Stimulated activated CD8-positive, alpha-beta memory T cell treated with anti-CD3 and anti-CD28 coated beads, Interleukin-4, amount 100 ng/mL, for 48 hours (primary cell): ENCODE data around the gene HS3ST4.

Experiments
- DNase-seq: peaks from one replicate; pipeline ENCODE4 v3.0.0-alpha.2; 2020

The HS3ST4 gene

GRCh38 chr16:25828510-25828909 is 136.8 kb downstream of the HS3ST4 start:
- no peak for DNase-seq

DNA sequence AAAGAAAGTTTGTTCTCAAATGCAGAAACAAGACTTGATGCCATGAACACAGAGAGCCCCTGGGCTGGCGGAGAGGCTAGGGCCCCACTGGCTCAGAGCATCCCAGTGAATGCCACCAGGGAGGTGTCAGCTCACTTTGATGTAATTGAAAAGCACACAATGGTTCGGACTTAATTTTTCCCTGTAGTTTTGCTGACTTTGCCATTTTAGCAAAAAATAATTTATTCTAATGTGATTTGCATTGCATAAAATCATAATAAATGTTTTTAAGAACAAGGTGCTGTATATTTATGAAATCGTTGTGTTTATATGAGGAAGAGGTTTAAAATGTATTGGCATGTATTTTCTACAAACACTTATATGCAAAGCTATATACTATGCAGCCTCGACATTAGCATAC is 140.5 kb downstream of the HS3ST4 start:
- DNase-seq, result no peak

DNA sequence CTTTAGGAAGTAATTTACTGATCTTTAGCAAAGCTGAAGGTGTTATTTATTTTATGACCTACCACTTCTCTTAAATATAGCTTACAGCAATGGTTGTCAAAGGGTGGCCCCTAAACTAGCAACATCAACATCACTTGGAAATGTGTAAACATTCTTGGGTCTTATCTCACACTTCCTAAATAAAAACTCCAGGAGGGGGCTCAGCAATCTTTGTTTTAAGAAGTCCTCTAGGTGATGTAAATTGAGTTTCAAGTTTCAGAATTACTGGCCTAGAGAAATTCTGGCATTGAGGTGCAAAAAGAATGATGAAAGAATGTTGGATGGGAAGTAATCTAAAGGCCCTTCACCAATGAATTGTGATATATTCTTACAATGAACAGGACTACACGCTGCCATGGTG is 142.3 kb downstream of the HS3ST4 start:
- no peak for DNase-seq

- no peak for DNase-seq
These were observed 143.4 kb downstream of the HS3ST4 start for GRCh38 chr16:25835126-25835525.

DNA sequence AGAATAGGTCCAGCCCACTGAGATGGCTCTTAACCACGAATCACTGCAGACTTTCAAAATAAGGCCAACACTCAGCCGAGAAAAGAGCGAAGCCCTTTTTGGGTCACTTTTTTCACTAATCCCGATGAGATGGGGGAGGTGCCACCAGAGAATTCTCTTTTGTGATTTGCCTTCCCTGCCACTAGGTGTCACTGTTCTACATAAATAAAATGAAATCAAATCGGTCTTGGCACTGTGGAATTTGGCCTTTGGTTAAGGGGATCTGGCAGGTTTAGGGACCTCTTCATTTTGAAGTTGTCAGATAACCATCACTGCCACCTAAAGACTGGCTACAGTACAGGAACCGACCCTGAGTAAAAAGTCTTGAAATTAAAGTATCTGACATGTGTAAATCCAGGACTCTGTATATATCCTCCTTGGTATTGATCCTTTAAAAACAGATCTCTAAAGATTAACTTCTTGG is 147.0 kb downstream of the HS3ST4 start:
- peak; percentile 25 for DNase-seq

- no peak for DNase-seq
These were observed 150.0 kb downstream of the HS3ST4 start for GRCh38 chr16:25841761-25842160.

GRCh38 chr16:25845901-25846300 is 154.1 kb downstream of the HS3ST4 start:
- DNase-seq, result no peak

- DNase-seq, result no peak
These were observed 162.4 kb downstream of the HS3ST4 start for GRCh38 chr16:25854141-25854540.

- DNase-seq, result no peak
These were observed 163.3 kb downstream of the HS3ST4 start for GRCh38 chr16:25855063-25855462.

- no peak for DNase-seq
These were observed 164.1 kb downstream of the HS3ST4 start for GRCh38 chr16:25855818-25856217.

DNA sequence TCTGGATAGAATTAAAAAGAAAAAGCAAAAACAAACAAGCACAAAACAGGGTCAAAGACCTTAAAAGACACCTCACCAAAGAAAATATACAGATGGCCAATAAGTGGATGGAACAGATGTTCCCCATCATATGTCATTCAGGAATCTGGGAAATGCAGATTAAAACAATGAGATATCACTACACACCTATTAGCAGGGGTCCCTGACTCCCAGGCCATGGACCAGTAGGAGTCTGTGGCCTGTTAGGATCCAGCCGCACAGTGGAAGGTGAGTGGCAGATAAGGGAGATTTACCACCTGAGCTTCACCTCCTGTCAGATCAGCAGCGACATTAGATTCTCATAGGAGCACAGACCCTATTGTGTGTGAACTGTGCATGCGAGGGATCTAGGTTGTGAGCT is 167.9 kb downstream of the HS3ST4 start:
- DNase-seq, result no peak

DNA sequence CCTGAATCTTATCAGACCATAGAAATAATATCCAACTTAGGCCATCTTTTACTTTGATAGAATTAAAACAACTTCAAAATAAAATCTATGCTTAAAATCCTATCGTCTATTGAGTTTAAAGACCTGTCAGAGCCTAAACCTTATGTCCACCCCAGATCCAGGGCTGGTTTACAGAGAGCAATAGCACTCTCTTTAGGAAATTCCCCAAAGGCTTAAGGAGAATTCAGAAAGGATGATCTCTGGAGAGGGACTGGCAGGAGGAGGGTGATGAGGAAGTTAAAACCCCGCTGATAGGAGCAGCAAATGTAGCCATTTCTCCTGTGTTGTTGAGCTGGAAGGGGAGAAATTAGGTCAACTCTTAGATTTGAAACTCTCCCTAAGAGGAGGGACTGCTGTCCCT is 175.3 kb downstream of the HS3ST4 start:
- DNase-seq, result no peak

GRCh38 chr16:25868106-25868505 is 176.3 kb downstream of the HS3ST4 start:
- no peak for DNase-seq

DNA sequence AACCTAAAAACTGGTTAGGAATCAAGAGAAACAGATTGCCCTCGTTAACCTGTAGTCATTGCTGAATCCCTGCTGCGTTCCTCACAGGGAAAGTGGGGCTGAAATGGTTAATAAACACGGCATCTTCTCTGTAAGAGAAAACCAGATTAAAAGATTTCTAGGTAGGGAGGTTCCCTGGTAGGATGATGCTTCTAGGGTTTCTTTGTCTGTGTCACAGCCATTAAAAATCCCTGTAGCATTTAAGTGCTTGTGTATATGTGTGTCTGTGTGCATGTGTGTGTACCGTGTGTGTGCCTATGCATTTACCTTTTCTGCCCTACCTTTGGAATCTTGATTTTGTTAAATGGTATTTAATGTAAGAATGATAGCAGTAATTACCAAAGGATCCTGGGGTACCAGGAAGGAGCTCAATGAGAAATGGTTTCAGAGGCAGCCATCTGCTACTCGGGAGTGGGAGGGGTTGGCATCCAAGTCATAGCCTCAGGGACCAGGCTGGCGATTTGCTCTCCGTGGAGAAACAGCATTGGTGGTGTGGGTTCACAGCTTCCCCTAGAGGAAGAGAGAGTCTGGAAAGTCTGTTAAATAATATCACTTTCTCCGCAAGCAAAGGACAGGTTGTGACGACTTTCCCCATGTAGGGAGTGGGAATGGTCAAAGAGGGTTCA is 177.1 kb downstream of the HS3ST4 start:
- DNase-seq, result no peak

DNA sequence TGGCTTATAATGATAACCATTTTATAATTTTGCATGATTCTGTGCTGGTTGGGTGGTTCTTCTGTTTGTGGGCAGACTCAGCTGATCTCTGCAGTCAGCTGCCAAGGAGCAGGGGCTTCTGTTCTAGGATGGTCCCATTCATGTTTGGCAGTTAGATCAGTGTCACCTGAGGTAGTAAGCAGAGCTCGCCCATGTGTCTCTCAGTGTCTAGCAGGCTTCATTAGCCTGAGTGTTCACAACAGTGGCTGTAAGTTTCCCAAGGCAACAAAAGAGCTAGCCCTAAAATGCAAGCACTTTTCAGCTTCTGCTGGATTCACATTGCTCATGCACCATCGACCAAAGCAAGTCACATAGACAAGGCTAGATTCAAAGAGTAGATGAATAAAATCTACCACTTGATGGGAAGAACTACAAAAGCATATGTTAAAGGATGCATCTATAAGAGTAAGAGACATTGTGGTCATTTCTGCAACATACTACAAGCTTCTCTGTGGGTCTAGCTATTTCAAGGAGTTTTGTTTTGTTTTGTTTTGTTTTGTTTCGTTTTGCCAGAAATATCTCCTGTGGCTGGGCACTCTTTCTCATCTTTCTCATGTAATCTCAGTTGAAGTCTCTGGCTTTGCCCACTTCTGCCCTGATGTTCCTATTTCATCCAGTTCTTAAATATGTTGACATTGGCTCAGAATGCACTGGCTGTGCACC is 180.8 kb downstream of the HS3ST4 start:
- no peak for DNase-seq

GRCh38 chr16:25874196-25874595 is 182.4 kb downstream of the HS3ST4 start:
- no peak for DNase-seq

GRCh38 chr16:25875956-25876598 is 184.3 kb downstream of the HS3ST4 start:
- DNase-seq, result no peak

GRCh38 chr16:25877103-25877502 is 185.3 kb downstream of the HS3ST4 start:
- DNase-seq, result no peak

- no peak for DNase-seq
These were observed 194.8 kb downstream of the HS3ST4 start for GRCh38 chr16:25886598-25886997.

GRCh38 chr16:25888868-25889267 is 197.1 kb downstream of the HS3ST4 start:
- DNase-seq, result no peak

DNA sequence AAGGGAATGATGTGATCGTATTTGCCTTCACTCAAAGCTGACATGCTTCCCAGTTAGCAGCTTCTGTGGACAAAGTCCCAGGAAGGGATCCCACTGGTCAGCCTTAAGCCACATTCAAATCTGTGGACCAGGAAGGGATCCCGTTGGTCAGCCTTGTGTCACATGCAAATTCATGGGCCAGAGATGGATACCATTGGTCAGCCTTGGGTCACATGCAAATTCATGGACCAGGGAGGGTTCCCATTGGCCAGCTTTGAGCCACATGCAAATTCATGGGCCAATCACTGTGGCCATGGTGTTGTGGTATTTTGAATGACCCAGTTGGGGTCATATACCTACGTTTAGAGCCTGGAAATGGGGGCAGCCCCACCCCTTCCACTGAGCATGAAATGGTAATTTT is 201.6 kb downstream of the HS3ST4 start:
- DNase-seq, result no peak

DNA sequence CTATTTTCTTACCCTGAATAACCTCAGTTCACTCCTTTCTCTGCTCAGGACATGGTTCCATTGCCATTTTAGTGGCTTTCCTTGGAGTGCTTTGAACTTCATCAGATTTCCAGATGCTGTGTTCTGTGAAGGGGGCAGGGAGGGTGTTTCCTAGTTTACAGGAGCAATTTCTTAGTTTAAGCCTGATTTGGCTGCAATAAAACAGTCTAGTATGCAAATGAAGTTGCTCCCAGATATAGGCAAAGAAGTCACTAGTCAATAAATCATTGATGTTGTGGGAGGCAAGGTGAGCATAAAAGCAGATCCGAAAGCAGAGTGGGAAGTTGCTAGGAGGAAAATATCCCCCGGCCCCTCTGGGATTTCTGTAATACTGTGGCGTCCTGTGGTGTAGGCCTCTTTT is 202.3 kb downstream of the HS3ST4 start:
- no peak for DNase-seq

GRCh38 chr16:25895380-25895779 is 203.6 kb downstream of the HS3ST4 start:
- DNase-seq, result no peak

DNA sequence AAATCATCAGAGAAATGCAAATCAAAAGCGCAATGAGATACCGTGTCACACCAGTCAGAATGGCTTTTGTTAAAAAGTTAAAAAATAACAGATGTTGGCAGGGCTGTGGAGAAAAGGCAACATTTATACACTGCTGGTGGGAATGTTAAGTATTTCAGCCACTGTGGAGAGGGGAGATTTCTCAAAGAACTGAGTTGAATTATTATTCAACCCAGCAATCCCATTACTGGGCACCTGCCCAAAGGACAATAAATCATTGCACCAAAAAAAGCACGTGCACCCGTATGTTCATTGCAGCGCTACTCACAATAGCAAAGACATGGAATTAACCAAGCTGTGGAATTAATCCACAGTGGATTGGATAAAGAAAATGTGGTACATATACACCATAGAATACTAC is 204.7 kb downstream of the HS3ST4 start:
- no peak for DNase-seq
